Sigmoid colon (tissue), 4 donors: ENCODE measurements around the gene TBCCD1.

Source experiments
- EP300 ChIP-seq, 4 donors: sonication (generic); formaldehyde crosslinking; IDR thresholded peaks; one replicate each; pipeline ENCODE4 v1.6.1; 2017; ENCODE audit warnings: antibody characterized with exemption in 4 of 4
- POLR2A ChIP-seq, 2 donors: fragments of 450-650 bp; IDR thresholded peaks; one replicate each; pipeline ENCODE4 v1.6.1; 2016; ENCODE audit warnings: antibody characterized with exemption in 2 of 2, mild to moderate bottlenecking in 2 of 2, moderate library complexity in 2 of 2
- POLR2AphosphoS5 ChIP-seq, 4 donors: sonication (generic); formaldehyde crosslinking; IDR thresholded peaks; one replicate each; pipeline ENCODE4 v1.6.1; 2017; ENCODE audit warnings: antibody characterized with exemption in 4 of 4
- TF ChIP-seq, protein P1 (sequence below), 4 experiments: fragments of 450-650 bp in 3 of 4; fragments of 200-600 bp in 1 of 4; IDR thresholded peaks; one replicate each; pipeline ENCODE4 v1.5.1; 2016 to 2019; ENCODE audit warnings: antibody characterized with exemption in 4 of 4, mild to moderate bottlenecking in 3 of 4, moderate library complexity in 2 of 4

GRCh38 chr3:186538779-186539178 is 28.4 kb downstream of the TBCCD1 start:
- TF ChIP-seq POLR2A (IDR thresholded peaks at IDR 0.05) (no peak), POLR2AphosphoS5 (IDR thresholded peaks at IDR 0.05) (no peak), EP300 (IDR thresholded peaks at IDR 0.05) (no peak)
- TF ChIP-seq, protein P1, sequence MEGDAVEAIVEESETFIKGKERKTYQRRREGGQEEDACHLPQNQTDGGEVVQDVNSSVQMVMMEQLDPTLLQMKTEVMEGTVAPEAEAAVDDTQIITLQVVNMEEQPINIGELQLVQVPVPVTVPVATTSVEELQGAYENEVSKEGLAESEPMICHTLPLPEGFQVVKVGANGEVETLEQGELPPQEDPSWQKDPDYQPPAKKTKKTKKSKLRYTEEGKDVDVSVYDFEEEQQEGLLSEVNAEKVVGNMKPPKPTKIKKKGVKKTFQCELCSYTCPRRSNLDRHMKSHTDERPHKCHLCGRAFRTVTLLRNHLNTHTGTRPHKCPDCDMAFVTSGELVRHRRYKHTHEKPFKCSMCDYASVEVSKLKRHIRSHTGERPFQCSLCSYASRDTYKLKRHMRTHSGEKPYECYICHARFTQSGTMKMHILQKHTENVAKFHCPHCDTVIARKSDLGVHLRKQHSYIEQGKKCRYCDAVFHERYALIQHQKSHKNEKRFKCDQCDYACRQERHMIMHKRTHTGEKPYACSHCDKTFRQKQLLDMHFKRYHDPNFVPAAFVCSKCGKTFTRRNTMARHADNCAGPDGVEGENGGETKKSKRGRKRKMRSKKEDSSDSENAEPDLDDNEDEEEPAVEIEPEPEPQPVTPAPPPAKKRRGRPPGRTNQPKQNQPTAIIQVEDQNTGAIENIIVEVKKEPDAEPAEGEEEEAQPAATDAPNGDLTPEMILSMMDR (IDR thresholded peaks at IDR 0.05): no peak
